ENCODE results near the gene KLHL35.

- no peak for TF ChIP-seq POLR2A (IDR thresholded peaks at IDR 0.05)
- no peak for TF ChIP-seq POLR2AphosphoS5 (IDR thresholded peaks at IDR 0.05)
- no peak for TF ChIP-seq CTCF (IDR thresholded peaks at IDR 0.05)
- TF ChIP-seq EP300 (IDR thresholded peaks at IDR 0.05), result no peak
These were observed 11.1 kb downstream of the KLHL35 start for GRCh38 chr11:75421902-75422247.
